K562 (cell line): ENCODE results near the gene CPNE9. TPM values are rescaled to one million over a fixed set of nuclear protein-coding genes. Genes with fewer than 3 reads are reported as not detected.

ENCODE experiments used
- LARP7 ChIP-seq: fragments of 450-650 bp; IDR thresholded peaks from 2 replicates; pipeline ENCODE4 v1.6.1; 2016
- PTTG1 ChIP-seq: fragments of 450-650 bp; IDR thresholded peaks from 2 replicates; pipeline ENCODE4 v1.6.1; 2016; ENCODE audit warnings: low read depth, mild to moderate bottlenecking, missing genetic modification characterization, missing compliant biosample characterization
- RAD21 ChIP-seq, 2 experiments: fragments of 250-450 bp in 1 of 2; fragments of 450-650 bp in 1 of 2; sonication (Bioruptor Pico) in 1 of 2; formaldehyde crosslinking in 1 of 2; IDR thresholded peaks in 1 of 2; conservative IDR thresholded peaks in 1 of 2; 2 replicates each; pipeline versions ENCODE4 v1.4.0 to v1.8.0; 2020 to 2022; ENCODE audit warnings: mild to moderate bottlenecking in 2 of 2, moderate library complexity in 1 of 2
- ZNF316 ChIP-seq: fragments of 450-650 bp; IDR thresholded peaks from 2 replicates; pipeline ENCODE4 v1.6.1; 2016
- ZNF407 ChIP-seq: fragments of 450-650 bp; IDR thresholded peaks from 2 replicates; pipeline ENCODE4 v1.6.1; 2016; ENCODE audit warnings: low read depth
- polyA plus RNA-seq, 8 experiments: library from polyadenylated mRNA; depleted of rRNA in 4 of 8; stranded (reverse) in 5 of 8; unstranded in 3 of 8; fragments of >200 nt; fragmentation: Nextera tagmentation in 2 of 8; fragmentation: Illumina TruSeq in 1 of 8; extraction: Ambion mirVana in 2 of 8; extraction: Trizol in 1 of 8; gene quantifications; 2 replicates each; pipeline versions ENCODE4 v1.2.1 to v1.2.3, GENCODE V29; 2011 to 2014; ENCODE audit warnings: inconsistent platforms in 1 of 8, missing spikeins in 1 of 8
- total RNA-seq, 7 experiments: library from RNA; depleted of rRNA in 6 of 7; stranded (reverse); fragments of >200 nt in 6 of 7; fragmentation: Illumina TruSeq in 2 of 7; extraction: Trizol in 2 of 7; gene quantifications; 2 replicates each; pipeline versions ENCODE4 v1.2.1 to v1.2.3, GENCODE V29; 2011 to 2021; ENCODE audit warnings: low replicate concordance in 1 of 7
- TF ChIP-seq, protein P1 (sequence below): sonication (generic); formaldehyde crosslinking; IDR thresholded peaks from 2 replicates; pipeline ENCODE4 v1.8.1; 2023; ENCODE audit warnings: mild to moderate bottlenecking, missing genetic modification reagents, moderate library complexity

Gene CPNE9
- total and polyA plus RNA-seq, 9 of the 15 experiments (the other 6 are each of a cell fraction or from before 2014, with no cell fraction given), result 0.22 to 0.56 (median 0.29) TPM; not detected in 3

GRCh38 chr3:9727041-9727595, 23.5 kb downstream of the CPNE9 start (continued):
- TF ChIP-seq ZNF407 (no peak), PTTG1 (tag) (no peak), ZNF316 (no peak), RAD21 (CRISPR knock-in tag; conservative IDR thresholded peaks at IDR 0.05 in 1 of 2, IDR thresholded peaks at IDR 0.05 in 1 of 2) (peak; percentile 35 to 41), LARP7 (no peak)
- TF ChIP-seq, protein P1, sequence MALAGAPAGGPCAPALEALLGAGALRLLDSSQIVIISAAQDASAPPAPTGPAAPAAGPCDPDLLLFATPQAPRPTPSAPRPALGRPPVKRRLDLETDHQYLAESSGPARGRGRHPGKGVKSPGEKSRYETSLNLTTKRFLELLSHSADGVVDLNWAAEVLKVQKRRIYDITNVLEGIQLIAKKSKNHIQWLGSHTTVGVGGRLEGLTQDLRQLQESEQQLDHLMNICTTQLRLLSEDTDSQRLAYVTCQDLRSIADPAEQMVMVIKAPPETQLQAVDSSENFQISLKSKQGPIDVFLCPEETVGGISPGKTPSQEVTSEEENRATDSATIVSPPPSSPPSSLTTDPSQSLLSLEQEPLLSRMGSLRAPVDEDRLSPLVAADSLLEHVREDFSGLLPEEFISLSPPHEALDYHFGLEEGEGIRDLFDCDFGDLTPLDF (CRISPR knock-in tag), result peak; percentile 64; the same call in 1 of the 2 replicates
